Measurements from ENCODE around the gene ERMARD.

Gene ERMARD

DNA sequence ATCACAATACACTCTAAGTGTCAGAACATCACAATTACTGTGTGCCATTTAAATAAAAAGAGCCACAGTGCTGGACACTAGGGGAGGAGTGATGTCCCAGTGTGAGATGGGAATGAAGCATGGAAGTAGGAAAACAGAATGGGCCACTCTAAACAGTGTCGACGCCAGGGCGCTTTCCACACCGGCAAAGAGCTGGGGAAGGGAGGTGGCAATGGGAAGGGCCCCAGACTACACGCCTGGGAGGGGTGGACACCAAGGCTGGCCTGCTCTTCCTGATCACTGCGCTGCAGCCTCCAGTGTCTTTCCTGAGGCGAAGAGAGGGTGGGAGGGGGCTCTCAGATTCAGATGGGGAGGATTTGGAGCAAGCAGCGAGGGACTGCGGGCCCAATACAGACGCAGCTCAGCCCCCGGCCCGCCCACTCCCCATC, 75.9 kb downstream of the ERMARD start:
- no peak for DNase-seq

DNA sequence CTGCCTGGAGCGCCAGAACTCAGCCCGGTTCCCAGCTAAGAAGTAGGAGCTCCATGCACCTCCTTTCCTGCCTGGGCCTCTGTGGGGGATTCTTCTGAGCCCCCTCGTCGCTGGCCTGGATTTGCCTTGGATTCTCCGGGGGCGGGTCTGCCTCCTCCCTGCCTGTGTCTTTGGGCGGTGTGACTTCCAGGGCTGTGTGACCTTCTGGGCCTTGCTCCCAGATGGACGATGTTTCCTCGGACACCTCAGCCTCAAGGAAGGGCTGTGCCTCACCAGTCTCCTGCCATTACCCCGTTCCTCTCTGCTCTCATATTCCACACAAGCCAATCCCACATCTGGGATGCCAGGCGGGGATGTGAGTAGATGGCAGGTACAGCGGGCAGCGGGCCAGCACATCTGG, 76.8 kb downstream of the ERMARD start:
- no peak for DNase-seq

DNA sequence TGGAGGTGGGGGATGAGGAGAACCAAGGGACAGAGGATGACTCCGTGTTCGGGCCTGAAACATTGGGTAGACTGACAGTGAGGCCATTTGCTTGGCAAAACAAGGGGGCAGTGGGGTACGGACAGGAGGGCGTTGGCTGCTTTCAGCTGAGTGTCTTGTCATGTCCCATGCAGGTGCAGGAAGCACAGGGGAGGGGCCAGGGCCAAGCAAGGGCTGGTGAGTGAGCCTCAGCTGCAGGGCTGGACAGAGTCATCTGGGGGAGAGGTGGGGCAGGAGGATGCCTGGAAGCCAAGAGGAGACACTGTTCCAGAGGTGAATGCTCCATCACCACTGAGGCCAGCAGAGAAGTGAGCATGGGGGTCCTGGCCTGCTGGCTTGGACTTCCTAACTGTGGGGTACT, 78.4 kb downstream of the ERMARD start:
- DNase-seq = no peak

- DNase-seq = no peak
Measured at GRCh38 chr6:169830876-169831275, 79.5 kb downstream of the ERMARD start.

All from T-helper 9 cell (primary cell).